Lung (tissue), 12 donors: ENCODE measurements around the gene TMEM196. TPM values are rescaled to one million over a fixed set of nuclear protein-coding genes. Genes with fewer than 3 reads are reported as not detected.

ENCODE experiments used
- ATAC-seq: fragments of 200-7000 bp; cut with Tn5 transposase; one replicate; pipeline ENCODE4 v1.9.1; 2020; ENCODE audit warnings: moderate number of reproducible peaks; ENCODE audit not compliant: insufficient read depth, low FRiP score
- DNase-seq, 3 donors: peaks; one replicate each; pipeline ENCODE4 v3.0.0-alpha.2; 2013 to 2017
- H3K27ac ChIP-seq, 2 donors: one replicate each; pipeline ENCODE4 v1.5.1; 2013; ENCODE audit warnings: mild to moderate bottlenecking in 2 of 2, moderate library complexity in 2 of 2, control low read depth in 1 of 2, inconsistent platforms in 1 of 2, low read depth in 1 of 2, low read length in 1 of 2
- H3K27me3 ChIP-seq, 3 donors: one replicate each; pipeline ENCODE4 v1.5.1; 2013; ENCODE audit warnings: low read length in 2 of 3; ENCODE audit not compliant: control insufficient read depth in 3 of 3, insufficient read depth in 3 of 3
- H3K36me3 ChIP-seq, 4 donors: one replicate each; pipeline ENCODE4 v1.5.1; 2013; ENCODE audit warnings: low read length in 4 of 4, mild to moderate bottlenecking in 1 of 4, moderate library complexity in 1 of 4; ENCODE audit not compliant: control insufficient read depth in 4 of 4, insufficient read depth in 4 of 4
- H3K4me1 ChIP-seq, 5 donors: one replicate each; pipeline ENCODE4 v1.5.1; 2013; ENCODE audit warnings: low read length in 5 of 5, mild to moderate bottlenecking in 2 of 5, moderate library complexity in 1 of 5; ENCODE audit not compliant: control insufficient read depth in 5 of 5, insufficient read depth in 5 of 5
- H3K4me3 ChIP-seq: one replicate; pipeline ENCODE4 v1.5.1; 2013; ENCODE audit warnings: mild to moderate bottlenecking, control low read depth, moderate library complexity
- H3K9ac ChIP-seq, 2 donors: one replicate each; pipeline ENCODE4 v1.5.1; 2013; ENCODE audit warnings: low read length in 2 of 2, control low read depth in 1 of 2; ENCODE audit not compliant: insufficient read depth in 1 of 2
- H3K9me3 ChIP-seq, 4 donors: one replicate each; pipeline ENCODE4 v1.5.1; 2013; ENCODE audit warnings: low read length in 3 of 4, mild to moderate bottlenecking in 1 of 4, moderate library complexity in 1 of 4; ENCODE audit not compliant: control insufficient read depth in 4 of 4, insufficient read depth in 3 of 4
- WGBS, 2 donors: extraction: QIAGEN DNeasy Blood & Tissue Kit; methylation state at CpG; one replicate each; pipeline ENCODE4 v1.1.7; 2013; 5-methylcytosine and 5-hydroxymethylcytosine counted together
- polyA plus RNA-seq, 2 donors: library from polyadenylated mRNA; stranded (reverse); fragments of 200-250 nt; gene quantifications; one replicate each; pipeline ENCODE4 v1.2.1, GENCODE V29; 2013
- total RNA-seq, 2 donors: library from RNA; depleted of rRNA in 1 of 2; stranded (reverse); fragments of >200 nt in 1 of 2; gene quantifications; one replicate each; pipeline ENCODE4 v1.2.1, GENCODE V29; 2014 to 2021
- TF ChIP-seq, protein P1 (sequence below): IDR thresholded peaks from 2 replicates; pipeline ENCODE4 v1.5.1; 2012; ENCODE audit warnings: mild to moderate bottlenecking; ENCODE audit errors: control extremely low read depth, extremely low read depth
- donor health status: control.
- donor health status: control.
- donor health status: Bipolar disorder and iron deficiency.
- donor health status: healthy.
- donor health status: DM: yes; HTN: yes; CAD: no.

TMEM196 gene
- total and polyA plus RNA-seq, 4 donors: 0.06 TPM; not detected in 3

DNA sequence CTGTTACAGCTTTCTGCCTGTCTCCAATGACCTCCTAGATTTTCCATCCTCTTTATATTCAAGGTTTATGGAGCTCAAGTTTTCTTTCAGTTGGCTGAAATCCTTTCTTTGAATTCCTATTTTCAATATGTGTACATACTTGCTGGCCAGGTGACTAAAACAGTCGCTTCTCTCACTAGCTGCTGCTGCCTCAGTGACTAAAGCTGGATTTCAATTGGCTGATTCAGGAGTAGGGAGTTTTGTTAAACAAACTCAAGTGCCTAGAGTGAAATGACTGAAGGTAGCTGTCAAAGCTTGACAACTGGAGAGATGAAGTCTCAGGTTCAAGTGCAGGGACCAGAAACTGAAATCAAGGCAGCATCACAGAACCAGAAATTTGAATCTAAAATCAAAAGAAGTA is 57.9 kb downstream of the TMEM196 start:
- Histone ChIP-seq H3K4me3 (no peak overlapping the region), H3K9me3 (no peaks in the 10 kb centered on the region), H3K36me3 (no peaks in the 10 kb centered on the region), H3K9ac (no peak overlapping the region), H3K27me3 (peaks cover 0 to 4% (median 0%) of the 10 kb centered on the region in 3 donors), H3K27ac (no peak overlapping the region), H3K4me1 (no peaks in the 10 kb centered on the region)
- ATAC-seq: no peak
- TF ChIP-seq, protein P1, sequence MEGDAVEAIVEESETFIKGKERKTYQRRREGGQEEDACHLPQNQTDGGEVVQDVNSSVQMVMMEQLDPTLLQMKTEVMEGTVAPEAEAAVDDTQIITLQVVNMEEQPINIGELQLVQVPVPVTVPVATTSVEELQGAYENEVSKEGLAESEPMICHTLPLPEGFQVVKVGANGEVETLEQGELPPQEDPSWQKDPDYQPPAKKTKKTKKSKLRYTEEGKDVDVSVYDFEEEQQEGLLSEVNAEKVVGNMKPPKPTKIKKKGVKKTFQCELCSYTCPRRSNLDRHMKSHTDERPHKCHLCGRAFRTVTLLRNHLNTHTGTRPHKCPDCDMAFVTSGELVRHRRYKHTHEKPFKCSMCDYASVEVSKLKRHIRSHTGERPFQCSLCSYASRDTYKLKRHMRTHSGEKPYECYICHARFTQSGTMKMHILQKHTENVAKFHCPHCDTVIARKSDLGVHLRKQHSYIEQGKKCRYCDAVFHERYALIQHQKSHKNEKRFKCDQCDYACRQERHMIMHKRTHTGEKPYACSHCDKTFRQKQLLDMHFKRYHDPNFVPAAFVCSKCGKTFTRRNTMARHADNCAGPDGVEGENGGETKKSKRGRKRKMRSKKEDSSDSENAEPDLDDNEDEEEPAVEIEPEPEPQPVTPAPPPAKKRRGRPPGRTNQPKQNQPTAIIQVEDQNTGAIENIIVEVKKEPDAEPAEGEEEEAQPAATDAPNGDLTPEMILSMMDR: no peak
- 48 to 69% methylated on average over 1 of the region's 1 CpG for WGBS, 2 donors
- DNase-seq: no peak

DNA sequence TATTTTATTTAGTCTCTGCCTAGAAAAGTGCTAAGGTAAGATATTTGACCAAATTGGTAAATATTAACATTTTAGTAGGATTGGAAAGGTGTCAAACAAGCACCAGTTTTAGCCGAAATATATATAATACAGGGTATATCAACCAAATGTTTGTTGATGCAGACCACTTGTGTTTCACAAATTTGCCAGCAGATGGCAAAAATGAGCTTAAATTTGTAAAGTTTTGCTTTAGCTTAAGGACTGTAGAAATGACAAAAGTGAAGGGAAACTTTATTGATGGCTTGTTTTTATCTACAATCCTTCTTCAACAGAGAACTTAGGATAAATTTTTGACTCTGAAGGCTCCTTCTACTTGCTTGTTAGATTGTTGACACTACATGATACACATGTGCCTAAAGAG is 59.7 kb downstream of the TMEM196 start:
- peaks cover 0 to 2% (median 0%) of the 10 kb centered on the region in 5 donors for H3K4me1 ChIP-seq
- 64 to 67% methylated on average over 1 of the region's 1 CpG for WGBS, 2 donors
- H3K27me3 ChIP-seq: peaks cover 0 to 4% (median 0%) of the 10 kb centered on the region in 3 donors
- no peak overlapping the region for H3K4me3 ChIP-seq
- H3K9me3 ChIP-seq: no peaks in the 10 kb centered on the region
- no peak overlapping the region for H3K27ac ChIP-seq
- no peak overlapping the region for H3K9ac ChIP-seq
- DNase-seq: peak; percentile 20 to 71 (median 63)
- TF ChIP-seq, protein P1: peak; percentile 16
- H3K36me3 ChIP-seq: peaks cover 0 to under 1% (median 0%) of the 10 kb centered on the region in 4 donors
- ATAC-seq: no peak

DNA sequence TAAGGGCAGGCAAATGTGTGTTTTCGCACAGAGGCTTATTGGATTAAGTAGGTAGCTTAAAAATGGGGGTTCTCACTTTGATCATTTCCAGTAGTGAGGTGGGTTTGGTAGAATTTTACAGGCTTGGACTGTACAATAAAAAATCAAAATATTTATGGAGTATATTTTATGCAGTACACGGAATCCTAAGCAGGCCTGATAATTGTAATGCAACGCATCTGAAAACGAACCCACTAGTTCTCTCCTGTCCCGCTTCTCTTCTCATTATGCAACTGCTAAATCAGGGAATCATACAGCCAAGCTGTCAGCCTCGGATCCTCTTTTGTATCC is 64.2 kb downstream of the TMEM196 start:
- no peak for DNase-seq
- H3K27me3 ChIP-seq: peaks cover 0 to 4% (median 0%) of the 10 kb centered on the region in 3 donors
- no peaks in the 10 kb centered on the region for H3K9me3 ChIP-seq
- no peak overlapping the region for H3K4me3 ChIP-seq
- ATAC-seq: no peak
- 56 to 59% methylated on average over 6 of the region's 6 CpGs for WGBS, 2 donors
- peaks cover 0 to 4% (median 0%) of the 10 kb centered on the region in 4 donors for H3K36me3 ChIP-seq
- H3K4me1 ChIP-seq: peaks cover 2 to 17% (median 8%) of the 10 kb centered on the region in 5 donors
- no peak overlapping the region for H3K9ac ChIP-seq
- no peak overlapping the region for H3K27ac ChIP-seq
- TF ChIP-seq, protein P1: no peak
